ENCODE results near the gene PREPL. TPM values are rescaled to one million over a fixed set of nuclear protein-coding genes. Genes with fewer than 3 reads are reported as not detected.
A peak's percentile ranks its signal among the peaks of the same experiment; 100 is the strongest.

Gene PREPL
- total RNA-seq, 1 donor from 2014 or later = 73.6 TPM

GRCh38 chr2:44351088-44351487 lies 10.2 kb downstream of the PREPL start:
- Histone ChIP-seq H3K9me3 (ENCODE audit: control insufficient read depth in 3 of 3, low read length in 3 of 3) (no peaks in the 10 kb centered on the region), H3K9ac (ENCODE audit: low read depth in 1 of 3, low read length in 3 of 3) (peak overlapping the region in 1 of 3 donors; percentile 16), H3K4me3 (ENCODE audit: low read length in 3 of 3) (no peak overlapping the region), H3K27ac (ENCODE audit: low read depth, low read length) (no peak overlapping the region), H3K36me3 (ENCODE audit: control insufficient read depth in 3 of 3, insufficient read depth in 3 of 3, low read length in 3 of 3) (peaks cover 0 to under 1% (median 0%) of the 10 kb centered on the region in 3 donors), H3K4me1 (ENCODE audit: control insufficient read depth in 3 of 3, insufficient read depth in 3 of 3, low read length in 3 of 3) (peaks cover 18 to 25% (median 23%) of the 10 kb centered on the region in 3 donors), H3K27me3 (ENCODE audit: control insufficient read depth in 3 of 3, insufficient read depth in 3 of 3, low read length in 3 of 3) (no peaks in the 10 kb centered on the region)

- no peaks in the 10 kb centered on the region for H3K9me3 ChIP-seq (ENCODE audit: control insufficient read depth in 3 of 3, low read length in 3 of 3)
- H3K4me1 ChIP-seq (ENCODE audit: control insufficient read depth in 3 of 3, insufficient read depth in 3 of 3, low read length in 3 of 3) = peaks cover 18 to 25% (median 23%) of the 10 kb centered on the region in 3 donors
- no peak overlapping the region for H3K4me3 ChIP-seq (ENCODE audit: low read length in 3 of 3)
- no peak overlapping the region for H3K27ac ChIP-seq (ENCODE audit: low read depth, low read length)
- H3K36me3 ChIP-seq (ENCODE audit: control insufficient read depth in 3 of 3, insufficient read depth in 3 of 3, low read length in 3 of 3) = peaks cover 0 to 12% (median 0%) of the 10 kb centered on the region in 3 donors
- no peak overlapping the region for H3K9ac ChIP-seq (ENCODE audit: low read depth in 1 of 3, low read length in 3 of 3)
- no peaks in the 10 kb centered on the region for H3K27me3 ChIP-seq (ENCODE audit: control insufficient read depth in 3 of 3, insufficient read depth in 3 of 3, low read length in 3 of 3)
Measured at GRCh38 chr2:44349506-44349905, 11.8 kb downstream of the PREPL start.

- H3K27ac ChIP-seq (ENCODE audit: low read depth, low read length) = no peak overlapping the region
- peaks cover 18 to 23% (median 20%) of the 10 kb centered on the region in 3 donors for H3K4me1 ChIP-seq (ENCODE audit: control insufficient read depth in 3 of 3, insufficient read depth in 3 of 3, low read length in 3 of 3)
- no peak overlapping the region for H3K4me3 ChIP-seq (ENCODE audit: low read length in 3 of 3)
- H3K27me3 ChIP-seq (ENCODE audit: control insufficient read depth in 3 of 3, insufficient read depth in 3 of 3, low read length in 3 of 3) = no peaks in the 10 kb centered on the region
- H3K9ac ChIP-seq (ENCODE audit: low read depth in 1 of 3, low read length in 3 of 3) = no peak overlapping the region
- peaks cover 2 to 22% (median 5%) of the 10 kb centered on the region in 3 donors for H3K36me3 ChIP-seq (ENCODE audit: control insufficient read depth in 3 of 3, insufficient read depth in 3 of 3, low read length in 3 of 3)
- H3K9me3 ChIP-seq (ENCODE audit: control insufficient read depth in 3 of 3, low read length in 3 of 3) = no peaks in the 10 kb centered on the region
Measured at GRCh38 chr2:44348400-44348799, 12.9 kb downstream of the PREPL start.

- no peak overlapping the region for H3K4me3 ChIP-seq (ENCODE audit: low read length in 3 of 3)
- H3K9me3 ChIP-seq (ENCODE audit: control insufficient read depth in 3 of 3, low read length in 3 of 3) = no peaks in the 10 kb centered on the region
- no peak overlapping the region for H3K9ac ChIP-seq (ENCODE audit: low read depth in 1 of 3, low read length in 3 of 3)
- peaks cover 5 to 28% (median 7%) of the 10 kb centered on the region in 3 donors for H3K36me3 ChIP-seq (ENCODE audit: control insufficient read depth in 3 of 3, insufficient read depth in 3 of 3, low read length in 3 of 3)
- H3K27ac ChIP-seq (ENCODE audit: low read depth, low read length) = no peak overlapping the region
- no peaks in the 10 kb centered on the region for H3K27me3 ChIP-seq (ENCODE audit: control insufficient read depth in 3 of 3, insufficient read depth in 3 of 3, low read length in 3 of 3)
- peaks cover 18 to 23% (median 20%) of the 10 kb centered on the region in 3 donors for H3K4me1 ChIP-seq (ENCODE audit: control insufficient read depth in 3 of 3, insufficient read depth in 3 of 3, low read length in 3 of 3)
Measured at GRCh38 chr2:44347526-44347925, 13.8 kb downstream of the PREPL start.

DNA sequence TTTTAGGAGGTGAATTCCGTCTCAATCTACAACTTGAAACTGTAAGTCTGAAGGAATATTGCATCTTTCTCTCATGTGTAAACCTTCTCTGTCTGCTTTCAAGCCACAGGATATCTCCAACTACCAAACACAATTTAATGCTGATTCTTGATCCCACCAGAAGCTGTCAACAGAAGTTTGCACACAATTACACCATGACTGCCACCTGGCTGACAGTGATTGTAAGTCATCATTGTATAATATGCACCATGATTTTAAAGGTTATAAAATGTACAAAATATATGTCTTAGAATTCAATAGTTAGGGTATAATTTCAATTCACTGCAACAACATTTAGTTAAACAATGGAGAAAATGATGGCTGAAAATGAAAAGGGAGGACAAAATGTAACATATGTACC lies 18.4 kb downstream of the PREPL start:
- no peak overlapping the region for H3K4me3 ChIP-seq (ENCODE audit: low read length in 3 of 3)
- no peak overlapping the region for H3K27ac ChIP-seq (ENCODE audit: low read depth, low read length)
- peaks cover 20 to 53% (median 32%) of the 10 kb centered on the region in 3 donors for H3K36me3 ChIP-seq (ENCODE audit: control insufficient read depth in 3 of 3, insufficient read depth in 3 of 3, low read length in 3 of 3)
- no peaks in the 10 kb centered on the region for H3K4me1 ChIP-seq (ENCODE audit: control insufficient read depth in 3 of 3, insufficient read depth in 3 of 3, low read length in 3 of 3)
- no peak overlapping the region for H3K9ac ChIP-seq (ENCODE audit: low read depth in 1 of 3, low read length in 3 of 3)
- no peaks in the 10 kb centered on the region for H3K9me3 ChIP-seq (ENCODE audit: control insufficient read depth in 3 of 3, low read length in 3 of 3)
- H3K27me3 ChIP-seq (ENCODE audit: control insufficient read depth in 3 of 3, insufficient read depth in 3 of 3, low read length in 3 of 3) = no peaks in the 10 kb centered on the region

GRCh38 chr2:44335806-44336538 lies 25.3 kb downstream of the PREPL start:
- no peaks in the 10 kb centered on the region for H3K4me1 ChIP-seq (ENCODE audit: control insufficient read depth in 3 of 3, insufficient read depth in 3 of 3, low read length in 3 of 3)
- H3K27ac ChIP-seq (ENCODE audit: low read depth, low read length) = no peak overlapping the region
- H3K4me3 ChIP-seq (ENCODE audit: low read length in 3 of 3) = no peak overlapping the region
- peaks cover 26 to 39% (median 37%) of the 10 kb centered on the region in 3 donors for H3K36me3 ChIP-seq (ENCODE audit: control insufficient read depth in 3 of 3, insufficient read depth in 3 of 3, low read length in 3 of 3)
- H3K9me3 ChIP-seq (ENCODE audit: control insufficient read depth in 3 of 3, low read length in 3 of 3) = no peaks in the 10 kb centered on the region
- no peak overlapping the region for H3K9ac ChIP-seq (ENCODE audit: low read depth in 1 of 3, low read length in 3 of 3)
- no peaks in the 10 kb centered on the region for H3K27me3 ChIP-seq (ENCODE audit: control insufficient read depth in 3 of 3, insufficient read depth in 3 of 3, low read length in 3 of 3)

DNA sequence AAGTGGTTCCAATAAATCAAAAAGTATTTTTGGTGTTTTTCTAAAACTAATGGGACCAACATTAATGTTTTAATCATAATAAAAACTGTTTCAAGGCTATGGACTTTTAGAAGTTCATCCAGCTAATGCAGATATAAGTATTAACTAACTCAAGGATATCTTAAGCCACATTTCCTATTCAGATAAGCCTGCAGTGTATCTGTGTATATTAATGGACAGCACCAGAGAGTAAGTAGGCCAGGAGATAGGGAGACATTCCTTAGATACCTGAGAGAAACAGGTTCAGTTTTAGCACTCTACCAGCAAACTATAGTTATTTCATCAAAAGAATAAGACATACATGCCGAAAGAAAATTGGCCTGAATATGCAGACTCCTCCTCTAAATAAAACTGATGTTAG lies 27.3 kb downstream of the PREPL start:
- Histone ChIP-seq H3K4me1 (ENCODE audit: control insufficient read depth in 3 of 3, insufficient read depth in 3 of 3, low read length in 3 of 3) (no peaks in the 10 kb centered on the region), H3K27me3 (ENCODE audit: control insufficient read depth in 3 of 3, insufficient read depth in 3 of 3, low read length in 3 of 3) (no peaks in the 10 kb centered on the region), H3K27ac (ENCODE audit: low read depth, low read length) (no peak overlapping the region), H3K36me3 (ENCODE audit: control insufficient read depth in 3 of 3, insufficient read depth in 3 of 3, low read length in 3 of 3) (peaks cover 22 to 45% (median 39%) of the 10 kb centered on the region in 3 donors), H3K9ac (ENCODE audit: low read depth in 1 of 3, low read length in 3 of 3) (no peak overlapping the region), H3K4me3 (ENCODE audit: low read length in 3 of 3) (no peak overlapping the region), H3K9me3 (ENCODE audit: control insufficient read depth in 3 of 3, low read length in 3 of 3) (no peaks in the 10 kb centered on the region)

- H3K36me3 ChIP-seq (ENCODE audit: control insufficient read depth in 3 of 3, insufficient read depth in 3 of 3, low read length in 3 of 3) = peaks cover 13 to 29% (median 26%) of the 10 kb centered on the region in 3 donors
- no peaks in the 10 kb centered on the region for H3K27me3 ChIP-seq (ENCODE audit: control insufficient read depth in 3 of 3, insufficient read depth in 3 of 3, low read length in 3 of 3)
- H3K9me3 ChIP-seq (ENCODE audit: control insufficient read depth in 3 of 3, low read length in 3 of 3) = no peaks in the 10 kb centered on the region
- no peak overlapping the region for H3K9ac ChIP-seq (ENCODE audit: low read depth in 1 of 3, low read length in 3 of 3)
- peaks cover 0 to 3% (median 0%) of the 10 kb centered on the region in 3 donors for H3K4me1 ChIP-seq (ENCODE audit: control insufficient read depth in 3 of 3, insufficient read depth in 3 of 3, low read length in 3 of 3)
- H3K4me3 ChIP-seq (ENCODE audit: low read length in 3 of 3) = no peak overlapping the region
- H3K27ac ChIP-seq (ENCODE audit: low read depth, low read length) = no peak overlapping the region
Measured at GRCh38 chr2:44330801-44331200, 30.5 kb downstream of the PREPL start.

- Histone ChIP-seq H3K9me3 (ENCODE audit: control insufficient read depth in 3 of 3, low read length in 3 of 3) (no peaks in the 10 kb centered on the region), H3K9ac (ENCODE audit: low read depth in 1 of 3, low read length in 3 of 3) (no peak overlapping the region), H3K36me3 (ENCODE audit: control insufficient read depth in 3 of 3, insufficient read depth in 3 of 3, low read length in 3 of 3) (peaks cover 13 to 28% (median 26%) of the 10 kb centered on the region in 3 donors), H3K4me1 (ENCODE audit: control insufficient read depth in 3 of 3, insufficient read depth in 3 of 3, low read length in 3 of 3) (peaks cover 0 to 8% (median 8%) of the 10 kb centered on the region in 3 donors), H3K4me3 (ENCODE audit: low read length in 3 of 3) (no peak overlapping the region), H3K27ac (ENCODE audit: low read depth, low read length) (no peak overlapping the region), H3K27me3 (ENCODE audit: control insufficient read depth in 3 of 3, insufficient read depth in 3 of 3, low read length in 3 of 3) (no peaks in the 10 kb centered on the region)
Measured at GRCh38 chr2:44329343-44329742, 32.0 kb downstream of the PREPL start.

DNA sequence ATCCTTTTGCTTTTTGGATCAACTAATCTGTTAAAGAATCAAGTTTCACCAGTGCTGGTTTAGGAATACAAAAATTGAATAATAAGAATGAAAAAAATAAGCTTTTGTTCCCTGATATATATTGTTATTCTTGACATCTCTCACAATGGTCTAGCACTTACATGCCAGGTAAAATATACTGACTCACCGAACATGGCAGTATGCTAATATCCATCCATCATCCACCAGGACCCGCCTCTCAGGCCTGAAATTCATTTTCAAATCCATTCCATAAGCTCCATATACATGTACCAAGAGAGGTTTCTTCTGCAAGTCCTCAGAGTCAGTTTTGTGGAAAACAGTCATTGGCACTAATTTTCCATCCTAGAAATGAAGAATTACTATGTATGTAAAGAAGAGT lies 32.5 kb downstream of the PREPL start:
- peaks cover 14 to 31% (median 30%) of the 10 kb centered on the region in 3 donors for H3K36me3 ChIP-seq (ENCODE audit: control insufficient read depth in 3 of 3, insufficient read depth in 3 of 3, low read length in 3 of 3)
- H3K9me3 ChIP-seq (ENCODE audit: control insufficient read depth in 3 of 3, low read length in 3 of 3) = no peaks in the 10 kb centered on the region
- H3K27ac ChIP-seq (ENCODE audit: low read depth, low read length) = no peak overlapping the region
- H3K4me3 ChIP-seq (ENCODE audit: low read length in 3 of 3) = no peak overlapping the region
- no peaks in the 10 kb centered on the region for H3K27me3 ChIP-seq (ENCODE audit: control insufficient read depth in 3 of 3, insufficient read depth in 3 of 3, low read length in 3 of 3)
- peaks cover 0 to 8% (median 8%) of the 10 kb centered on the region in 3 donors for H3K4me1 ChIP-seq (ENCODE audit: control insufficient read depth in 3 of 3, insufficient read depth in 3 of 3, low read length in 3 of 3)
- no peak overlapping the region for H3K9ac ChIP-seq (ENCODE audit: low read depth in 1 of 3, low read length in 3 of 3)

Data from skeletal muscle tissue (tissue), 4 donors.